WI38 (cell line): Measurements from ENCODE around the gene TXNDC16.

Source experiments
- H3K4me3 ChIP-seq: 2 replicates; pipeline ENCODE4 v1.5.1; 2011; ENCODE audit warnings: low read depth, mild to moderate bottlenecking, control low read depth, low read length
- TF ChIP-seq, protein P1 (sequence below): IDR thresholded peaks from 2 replicates; pipeline ENCODE4 v1.5.1; 2012; ENCODE audit warnings: low read depth, mild to moderate bottlenecking, control low read depth, low read length

Gene TXNDC16

DNA sequence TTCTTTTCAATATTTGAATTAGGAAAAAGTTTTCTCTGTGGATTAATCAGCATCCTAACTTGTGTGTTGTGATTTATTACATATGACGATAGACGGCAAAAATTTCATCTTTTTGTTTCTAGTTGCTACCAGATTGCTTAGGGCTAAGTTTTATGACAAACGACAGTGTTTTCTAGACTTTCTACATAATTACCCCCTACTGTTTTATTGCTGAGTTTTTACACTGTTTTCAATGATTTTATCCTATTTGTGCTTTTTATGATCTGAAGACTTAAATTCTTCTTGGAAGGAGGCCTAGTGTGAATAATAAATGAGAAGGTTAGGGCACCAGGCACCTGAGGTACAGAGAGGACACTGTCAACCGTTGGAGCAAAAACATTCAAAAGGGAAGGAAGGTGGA lies 88.1 kb downstream of the TXNDC16 start:
- TF ChIP-seq, protein P1, sequence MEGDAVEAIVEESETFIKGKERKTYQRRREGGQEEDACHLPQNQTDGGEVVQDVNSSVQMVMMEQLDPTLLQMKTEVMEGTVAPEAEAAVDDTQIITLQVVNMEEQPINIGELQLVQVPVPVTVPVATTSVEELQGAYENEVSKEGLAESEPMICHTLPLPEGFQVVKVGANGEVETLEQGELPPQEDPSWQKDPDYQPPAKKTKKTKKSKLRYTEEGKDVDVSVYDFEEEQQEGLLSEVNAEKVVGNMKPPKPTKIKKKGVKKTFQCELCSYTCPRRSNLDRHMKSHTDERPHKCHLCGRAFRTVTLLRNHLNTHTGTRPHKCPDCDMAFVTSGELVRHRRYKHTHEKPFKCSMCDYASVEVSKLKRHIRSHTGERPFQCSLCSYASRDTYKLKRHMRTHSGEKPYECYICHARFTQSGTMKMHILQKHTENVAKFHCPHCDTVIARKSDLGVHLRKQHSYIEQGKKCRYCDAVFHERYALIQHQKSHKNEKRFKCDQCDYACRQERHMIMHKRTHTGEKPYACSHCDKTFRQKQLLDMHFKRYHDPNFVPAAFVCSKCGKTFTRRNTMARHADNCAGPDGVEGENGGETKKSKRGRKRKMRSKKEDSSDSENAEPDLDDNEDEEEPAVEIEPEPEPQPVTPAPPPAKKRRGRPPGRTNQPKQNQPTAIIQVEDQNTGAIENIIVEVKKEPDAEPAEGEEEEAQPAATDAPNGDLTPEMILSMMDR, result no peak
- no peak overlapping the region for H3K4me3 ChIP-seq

DNA sequence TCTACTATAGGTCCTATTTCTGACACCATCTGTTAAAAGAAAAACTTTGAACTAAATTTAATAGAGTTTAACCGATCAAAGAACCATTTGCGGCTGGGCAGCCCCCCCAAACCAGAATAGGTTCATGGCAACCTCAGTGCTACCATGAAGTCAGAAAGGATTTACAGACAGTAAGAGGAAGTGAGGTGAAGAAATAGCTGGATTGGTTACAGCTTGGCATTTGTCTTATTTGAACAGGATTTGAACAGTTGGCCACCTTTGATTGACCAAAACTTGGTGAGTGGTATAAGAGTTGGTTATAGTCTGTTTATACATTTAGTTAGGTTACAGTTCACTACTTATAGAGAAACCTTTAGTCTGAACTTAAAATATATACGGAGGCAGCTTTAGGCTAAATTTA lies 88.9 kb downstream of the TXNDC16 start:
- TF ChIP-seq, protein P1, result no peak
- no peak overlapping the region for H3K4me3 ChIP-seq

DNA sequence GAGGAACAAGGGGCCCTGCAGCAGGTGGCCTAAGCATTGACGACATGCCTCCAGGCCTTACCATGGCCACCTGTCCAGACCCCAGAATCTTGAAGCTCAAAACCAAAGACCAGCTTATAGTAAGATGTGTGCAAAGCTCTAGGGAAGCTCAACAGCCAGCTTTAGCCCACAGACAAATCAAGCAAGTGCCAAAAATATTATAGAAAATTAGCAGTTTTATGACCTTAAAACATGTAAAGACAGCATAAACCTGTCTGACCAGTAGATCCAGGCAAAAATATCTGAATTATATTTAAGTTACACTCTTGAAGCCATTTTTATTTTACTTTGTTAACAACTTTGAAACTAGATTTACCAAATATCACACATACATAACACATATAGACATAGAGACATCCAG lies 90.6 kb downstream of the TXNDC16 start:
- TF ChIP-seq, protein P1, result no peak
- no peak overlapping the region for H3K4me3 ChIP-seq

DNA sequence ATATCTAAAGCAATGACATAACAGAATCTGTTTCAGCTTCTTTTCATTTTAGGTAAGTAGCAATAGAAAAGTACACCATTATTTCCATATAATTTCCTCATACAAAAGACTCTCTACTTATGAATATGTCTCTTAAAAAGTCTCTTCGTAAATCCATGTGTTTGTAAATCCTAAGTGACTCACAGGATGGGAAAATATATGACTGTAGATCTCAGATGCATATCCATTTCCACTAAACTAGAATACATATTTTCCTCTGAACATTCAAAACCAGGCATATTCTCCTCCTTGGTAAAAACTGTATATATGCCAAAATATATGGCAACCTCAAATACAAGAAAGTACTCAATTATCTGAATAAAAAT lies 93.6 kb downstream of the TXNDC16 start:
- peak overlapping the region; percentile 29 for H3K4me3 ChIP-seq
- TF ChIP-seq, protein P1, result no peak

DNA sequence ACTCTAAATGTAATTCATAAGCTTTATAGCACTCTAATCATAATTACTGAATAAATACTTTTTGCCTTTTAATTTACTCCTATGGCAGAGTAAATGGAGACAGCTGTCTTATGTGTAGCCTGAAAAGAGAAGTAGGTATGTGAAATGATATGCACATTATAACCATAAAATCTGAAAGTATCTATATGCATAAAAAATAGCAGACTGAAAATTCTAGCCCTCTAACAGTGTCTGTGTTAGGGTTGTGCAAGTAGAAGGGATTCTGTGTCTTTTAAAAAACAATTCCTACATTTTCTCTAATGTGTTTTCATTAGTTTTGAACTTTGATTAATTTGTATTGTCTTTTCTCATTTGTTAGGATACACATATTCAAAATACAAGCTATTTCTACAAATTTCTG lies 94.9 kb downstream of the TXNDC16 start:
- no peak overlapping the region for H3K4me3 ChIP-seq
- TF ChIP-seq, protein P1, result no peak

DNA sequence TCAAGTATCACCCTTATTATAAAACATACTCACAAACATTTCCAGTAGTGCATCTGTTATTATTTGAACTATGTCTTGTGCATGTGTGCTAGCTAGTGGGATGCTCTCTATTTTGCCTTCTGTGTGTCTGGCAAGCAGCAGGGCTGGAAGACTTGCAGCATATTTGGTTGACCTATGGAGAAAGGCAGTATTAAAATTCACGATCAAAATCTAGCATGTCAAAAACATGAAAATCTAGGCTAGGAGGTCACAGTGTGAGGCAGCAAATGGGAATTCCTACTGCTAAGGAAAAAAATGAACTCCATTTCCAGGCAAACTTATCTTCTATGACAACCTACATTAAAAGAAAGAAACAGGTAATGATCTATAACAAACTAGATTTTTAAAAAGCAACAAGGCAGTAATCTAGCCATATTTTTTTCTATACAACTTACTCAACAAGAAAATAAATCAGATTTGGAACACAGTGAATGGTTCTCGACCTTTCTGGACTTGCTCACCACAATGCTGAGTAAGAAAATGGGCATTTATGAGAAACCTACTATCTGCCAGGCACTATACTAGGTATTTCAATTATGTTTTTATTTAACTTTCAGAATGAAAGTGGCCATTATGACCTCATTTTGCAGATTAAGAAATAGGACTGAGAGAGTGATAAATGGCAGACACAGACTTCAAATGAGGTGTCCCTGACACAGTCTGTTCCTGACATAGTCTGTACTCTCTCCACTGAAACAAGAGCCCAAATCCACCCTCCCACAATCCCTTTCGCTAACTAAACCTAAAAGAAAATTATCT lies 96.8 kb downstream of the TXNDC16 start:
- TF ChIP-seq, protein P1, result no peak
- no peak overlapping the region for H3K4me3 ChIP-seq

DNA sequence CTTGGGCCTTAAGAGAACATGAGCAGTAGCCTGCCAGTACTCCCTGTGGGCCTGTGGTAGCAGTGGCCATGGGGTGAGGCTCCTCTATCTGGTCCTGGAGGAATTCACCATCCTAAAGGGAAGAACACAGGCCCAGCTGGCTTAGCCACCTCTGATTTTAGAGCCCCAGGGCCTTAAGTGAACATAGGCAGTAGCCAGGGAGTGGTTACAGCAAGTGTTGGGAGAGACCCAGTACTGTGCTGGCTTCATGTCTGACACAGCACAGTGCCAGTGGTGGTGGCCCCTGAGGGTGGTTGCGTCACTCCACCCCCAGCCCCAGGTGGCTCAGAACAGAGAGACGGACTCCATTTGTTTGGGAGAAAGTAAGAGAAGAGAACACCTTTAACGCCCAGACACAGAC lies 105.1 kb downstream of the TXNDC16 start:
- TF ChIP-seq, protein P1, result no peak
- no peak overlapping the region for H3K4me3 ChIP-seq
